PC-9 (cell line): ENCODE data around the gene ZNF212.

Experiments used
- EZH2 ChIP-seq: fragments of 200-600 bp; sonication (generic); IDR thresholded peaks from 2 replicates; pipeline ENCODE4 v1.8.0; 2017; ENCODE audit warnings: antibody characterized with exemption, low read depth
- TF ChIP-seq, protein P1 (sequence below): fragments of 200-600 bp; sonication (generic); conservative IDR thresholded peaks from 2 replicates; pipeline ENCODE4 v1.6.1; 2017; ENCODE audit warnings: mixed run types, antibody characterized with exemption, mild to moderate bottlenecking, moderate library complexity

DNA sequence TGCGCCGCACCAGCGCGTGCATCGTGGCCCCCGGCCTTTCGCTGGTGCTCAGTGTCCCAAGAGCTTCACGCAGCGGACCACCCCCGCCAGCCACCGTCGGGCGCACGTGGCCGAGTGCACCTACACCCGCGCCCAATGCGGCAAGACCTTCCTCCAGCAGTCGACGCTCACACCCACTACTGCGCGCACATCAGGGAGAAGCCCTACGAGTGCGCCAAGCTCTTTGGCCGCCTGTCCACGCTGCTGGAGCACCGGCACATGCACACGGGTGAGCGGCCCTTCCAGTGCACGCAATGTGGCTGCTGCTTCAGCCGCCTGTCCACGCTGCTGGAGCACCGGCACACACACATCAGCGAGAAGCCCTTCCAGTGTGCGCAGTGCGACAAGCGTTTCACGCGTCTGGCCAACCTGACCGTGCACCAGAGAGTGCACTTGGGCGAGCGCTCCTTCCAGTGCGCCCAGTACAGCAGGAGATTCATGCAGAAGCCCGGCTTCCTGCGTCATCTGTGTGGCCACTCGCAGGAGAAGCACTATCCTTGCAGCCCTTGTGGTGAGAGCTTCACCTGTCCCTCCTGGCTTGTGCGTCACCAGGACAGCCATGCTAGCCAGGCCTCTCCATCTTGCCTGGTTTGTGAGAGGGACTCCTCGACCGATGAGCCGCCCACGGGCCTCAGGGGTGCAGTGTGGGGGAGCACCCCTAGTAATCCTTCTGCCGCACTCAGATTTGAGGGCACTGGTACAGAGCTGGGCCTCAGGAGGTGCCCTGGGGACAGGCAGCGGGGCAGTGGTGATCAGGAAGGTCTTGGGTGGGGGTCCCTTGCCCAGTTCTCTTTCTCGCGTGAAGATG, 55.4 kb downstream of the ZNF212 start:
- TF ChIP-seq EZH2 = no peak
- TF ChIP-seq, protein P1, sequence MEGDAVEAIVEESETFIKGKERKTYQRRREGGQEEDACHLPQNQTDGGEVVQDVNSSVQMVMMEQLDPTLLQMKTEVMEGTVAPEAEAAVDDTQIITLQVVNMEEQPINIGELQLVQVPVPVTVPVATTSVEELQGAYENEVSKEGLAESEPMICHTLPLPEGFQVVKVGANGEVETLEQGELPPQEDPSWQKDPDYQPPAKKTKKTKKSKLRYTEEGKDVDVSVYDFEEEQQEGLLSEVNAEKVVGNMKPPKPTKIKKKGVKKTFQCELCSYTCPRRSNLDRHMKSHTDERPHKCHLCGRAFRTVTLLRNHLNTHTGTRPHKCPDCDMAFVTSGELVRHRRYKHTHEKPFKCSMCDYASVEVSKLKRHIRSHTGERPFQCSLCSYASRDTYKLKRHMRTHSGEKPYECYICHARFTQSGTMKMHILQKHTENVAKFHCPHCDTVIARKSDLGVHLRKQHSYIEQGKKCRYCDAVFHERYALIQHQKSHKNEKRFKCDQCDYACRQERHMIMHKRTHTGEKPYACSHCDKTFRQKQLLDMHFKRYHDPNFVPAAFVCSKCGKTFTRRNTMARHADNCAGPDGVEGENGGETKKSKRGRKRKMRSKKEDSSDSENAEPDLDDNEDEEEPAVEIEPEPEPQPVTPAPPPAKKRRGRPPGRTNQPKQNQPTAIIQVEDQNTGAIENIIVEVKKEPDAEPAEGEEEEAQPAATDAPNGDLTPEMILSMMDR = no peak
